A549 (cell line): ENCODE results near the gene IDE.

Experiments used
- CHD2 ChIP-seq: fragments of 150-350 bp; IDR thresholded peaks from 2 replicates; pipeline ENCODE4 v1.6.1; 2014; ENCODE audit warnings: low read length; ENCODE audit not compliant: partially characterized antibody
- FOSL2 ChIP-seq, 2 experiments: fragments of 450-650 bp in 1 of 2; fragments of >200 bp in 1 of 2; sonication (Bioruptor Twin) in 1 of 2; formaldehyde crosslinking; IDR thresholded peaks; 2 replicates each; pipeline versions ENCODE4 v1.5.0 to v1.6.1; 2016 to 2020; ENCODE audit warnings: mild to moderate bottlenecking in 1 of 2, moderate library complexity in 1 of 2
- POLR2A ChIP-seq: IDR thresholded peaks from 2 replicates; pipeline ENCODE4 v1.6.1; 2012; ENCODE audit warnings: mild to moderate bottlenecking, low read length

GRCh38 chr10:92451431-92451830 is 122.5 kb downstream of the IDE start:
- no peak for TF ChIP-seq POLR2A
- TF ChIP-seq CHD2 = no peak
- no peak for TF ChIP-seq FOSL2 (IDR thresholded peaks at IDR 0.05)
- no peak for TF ChIP-seq FOSL2 (CRISPR knock-in tag; IDR thresholded peaks at IDR 0.05)
